Fibroblast of peridontal ligament (primary cell): Measurements from ENCODE around the gene DLG2.
A peak's percentile ranks its signal among the peaks of the same experiment; 100 is the strongest.

Experiments
- DNase-seq: peaks from one replicate; pipeline ENCODE4 v3.0.0-alpha.2; 2010; ENCODE audit errors: extremely low read depth

DLG2 gene

DNA sequence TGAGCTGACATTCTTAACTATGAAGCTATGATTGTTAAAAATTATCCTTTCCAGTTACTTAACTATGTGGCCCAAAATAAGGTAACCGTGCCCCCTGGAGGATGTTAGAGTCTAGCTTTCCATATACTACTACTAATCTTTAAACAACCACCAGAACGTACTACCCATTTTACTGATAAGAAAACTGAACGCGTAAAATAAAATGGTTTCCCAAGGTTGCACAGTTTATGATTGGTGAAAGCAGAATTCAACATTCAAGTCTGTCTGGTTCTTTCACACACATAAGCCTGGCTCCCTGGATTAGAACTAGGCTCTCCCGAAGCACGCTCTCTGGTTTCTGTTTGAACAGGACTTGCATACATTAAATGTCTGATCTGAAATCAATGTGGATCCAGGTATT lies 1903.1 kb downstream of the DLG2 start:
- DNase-seq = peak; percentile 75

DNA sequence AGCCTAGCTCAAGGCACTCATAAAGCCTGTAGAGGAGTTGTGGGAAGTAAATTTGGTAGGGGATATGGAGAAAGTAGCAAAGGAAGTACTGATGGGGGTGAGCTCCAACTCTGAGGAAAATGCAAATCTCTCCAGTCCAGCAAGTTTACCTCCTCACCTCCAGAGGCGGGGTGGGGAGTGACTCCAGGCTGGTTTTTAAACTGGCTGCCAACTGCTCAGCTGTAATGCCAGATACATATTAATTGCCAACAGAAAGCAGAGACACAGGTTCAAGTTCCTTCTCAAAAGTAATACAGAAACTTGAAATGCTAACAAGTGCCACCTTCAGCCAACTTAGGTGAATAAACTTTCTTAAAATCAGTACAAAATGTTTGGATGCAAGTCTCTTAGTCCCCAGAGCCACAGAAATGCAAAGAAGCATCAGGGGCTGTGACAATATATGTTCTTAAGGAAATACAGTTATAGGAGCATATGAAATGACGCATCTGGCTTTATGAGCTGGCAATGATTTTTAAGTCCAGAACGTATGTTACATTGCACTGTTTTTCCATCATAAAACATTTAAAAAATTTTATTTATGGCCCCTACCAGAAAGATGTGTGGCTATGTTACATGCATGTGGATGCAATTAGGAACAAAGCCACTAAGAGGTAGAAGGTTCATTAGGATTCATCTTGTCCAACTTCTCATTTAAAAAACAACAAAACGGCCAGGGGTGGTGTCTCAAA lies 1904.6 kb downstream of the DLG2 start:
- no peak for DNase-seq

DNA sequence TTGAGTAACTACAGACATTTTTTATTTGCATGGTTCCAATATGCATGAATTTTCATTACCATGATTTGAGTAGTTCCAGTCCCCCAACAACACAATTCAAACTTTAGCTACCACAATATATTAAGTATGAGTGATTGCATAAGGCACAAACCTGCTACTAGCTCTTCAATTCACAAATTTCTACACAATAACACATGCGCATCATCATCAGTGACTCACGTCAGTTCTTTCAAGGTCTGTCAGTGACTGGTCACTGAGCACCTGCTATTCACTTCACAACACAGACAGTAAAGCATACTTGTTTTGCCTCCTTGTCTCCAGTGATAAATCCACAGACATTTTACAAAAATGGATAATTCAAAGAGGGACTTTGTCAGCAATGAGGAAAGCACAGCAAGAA lies 1905.9 kb downstream of the DLG2 start:
- DNase-seq = no peak

DNA sequence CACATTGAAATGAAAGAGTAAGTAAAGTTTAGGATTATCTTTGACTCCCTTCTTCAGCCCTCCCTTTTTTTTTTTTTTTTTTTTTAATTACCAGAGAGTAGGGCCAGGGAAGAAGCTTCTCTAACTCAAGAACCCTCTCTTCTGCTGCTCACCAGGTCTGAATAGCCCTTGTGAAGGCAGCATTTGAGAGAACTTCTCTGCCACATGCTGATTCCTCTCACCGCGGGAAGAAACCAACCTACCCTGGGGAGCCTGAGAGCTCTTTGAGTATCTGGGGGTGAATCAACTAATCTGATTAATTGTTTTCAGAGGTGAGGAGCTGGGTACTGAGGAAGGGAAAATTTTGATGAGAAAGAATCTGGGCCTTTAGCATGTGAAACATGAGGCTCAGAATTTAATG lies 1906.5 kb downstream of the DLG2 start:
- DNase-seq = no peak

DNA sequence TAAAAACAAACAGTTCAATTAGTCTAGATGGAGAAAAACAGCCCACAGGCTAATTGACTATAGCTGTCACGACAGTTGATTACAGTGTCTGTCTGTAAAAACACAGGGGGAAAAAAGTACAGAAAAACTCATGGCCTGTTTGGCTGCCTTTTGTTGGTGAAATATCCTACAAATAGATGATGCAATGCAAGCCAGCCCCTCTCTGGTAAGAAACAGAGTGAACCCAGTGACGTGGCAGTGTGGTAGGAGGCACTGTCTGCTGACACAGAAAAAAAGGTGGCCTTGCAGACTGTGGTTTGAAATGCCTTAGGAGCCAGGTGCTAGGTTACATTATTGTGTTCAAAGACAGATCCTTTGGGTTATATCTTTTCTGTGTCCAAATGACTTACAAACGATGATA lies 1909.6 kb downstream of the DLG2 start:
- DNase-seq = no peak

- no peak for DNase-seq
Measured at GRCh38 chr11:83715927-83716535, 1911.1 kb downstream of the DLG2 start.

GRCh38 chr11:83713708-83714107 lies 1913.4 kb downstream of the DLG2 start:
- no peak for DNase-seq

DNA sequence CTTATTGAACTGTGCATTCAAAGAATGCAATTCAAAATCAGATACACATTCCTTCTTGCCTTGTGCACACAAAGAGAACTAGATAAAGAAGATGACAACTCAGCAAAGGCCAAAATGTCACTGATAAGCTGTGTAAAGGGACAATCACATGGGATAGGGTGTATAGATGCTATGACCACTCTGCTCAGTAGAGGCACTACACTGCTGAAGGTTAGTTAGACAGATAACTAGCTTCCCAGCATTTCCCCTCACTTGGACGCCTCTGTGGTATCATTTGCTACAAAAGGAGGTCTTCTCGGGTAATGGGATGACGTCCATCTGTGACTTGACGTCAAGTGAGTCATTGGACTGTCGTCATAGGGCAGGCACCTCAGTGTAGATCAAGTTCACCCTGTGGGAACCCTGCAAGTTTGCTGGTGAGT lies 1916.0 kb downstream of the DLG2 start:
- no peak for DNase-seq

DNA sequence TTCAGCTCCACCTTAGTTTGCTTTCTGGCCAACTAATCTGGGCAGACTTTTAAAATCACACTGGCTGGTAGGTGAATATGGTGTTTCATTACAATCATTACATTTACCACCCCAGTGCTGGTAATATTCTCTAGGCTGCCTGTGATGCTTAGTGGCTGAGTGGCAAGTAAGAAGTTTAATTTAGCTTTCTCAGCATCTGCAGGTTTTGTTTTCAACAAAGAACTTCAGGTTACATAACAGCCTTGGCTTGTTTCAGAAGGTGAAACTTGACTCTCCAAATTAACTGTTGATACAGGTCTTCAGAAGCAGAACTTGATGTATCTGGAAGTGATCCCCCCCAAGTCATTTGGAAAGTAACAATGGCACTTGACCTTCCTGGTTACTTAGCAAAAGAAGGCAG lies 1917.7 kb downstream of the DLG2 start:
- no peak for DNase-seq

GRCh38 chr11:83706566-83706965 lies 1920.6 kb downstream of the DLG2 start:
- DNase-seq = no peak

GRCh38 chr11:83702796-83703195 lies 1924.3 kb downstream of the DLG2 start:
- DNase-seq = no peak

GRCh38 chr11:83697518-83697917 lies 1929.6 kb downstream of the DLG2 start:
- DNase-seq = no peak

- DNase-seq = no peak
Measured at GRCh38 chr11:83695046-83695445, 1932.1 kb downstream of the DLG2 start.

- DNase-seq = peak; percentile 7
Measured at GRCh38 chr11:83694191-83694910, 1932.8 kb downstream of the DLG2 start.

DNA sequence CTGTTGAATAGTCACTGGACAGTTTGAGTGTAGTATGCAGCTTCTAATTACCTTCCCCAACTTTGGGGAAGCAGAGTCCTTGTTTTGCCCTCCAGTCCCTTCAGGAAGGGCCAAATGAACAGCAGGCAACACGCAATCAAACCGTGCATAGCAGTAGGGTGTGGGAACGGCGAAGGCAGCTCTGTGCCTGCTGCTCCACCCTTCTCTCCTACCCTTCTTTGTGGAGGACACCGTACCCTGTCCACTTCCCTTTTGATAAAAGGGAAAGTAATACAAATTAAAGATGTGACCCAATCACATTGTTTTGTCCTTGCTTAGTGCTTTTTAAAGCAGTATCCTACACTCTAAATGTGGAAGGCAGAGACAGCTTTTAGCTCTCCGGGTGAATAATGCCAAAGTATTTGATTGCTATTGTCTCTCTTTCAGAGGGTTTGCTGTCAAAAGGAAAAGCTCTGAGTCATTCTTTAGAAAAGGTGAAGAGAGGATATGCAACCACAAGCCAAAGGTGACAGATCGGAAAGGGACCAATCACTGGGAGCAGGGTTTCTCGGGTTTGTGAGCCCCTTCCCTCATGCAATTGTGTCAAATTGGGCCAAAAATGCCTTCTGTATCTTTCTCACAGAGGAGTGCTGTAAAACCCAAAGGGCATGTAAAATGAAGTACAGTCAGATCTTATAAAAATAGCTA lies 1933.7 kb downstream of the DLG2 start:
- no peak for DNase-seq

DNA sequence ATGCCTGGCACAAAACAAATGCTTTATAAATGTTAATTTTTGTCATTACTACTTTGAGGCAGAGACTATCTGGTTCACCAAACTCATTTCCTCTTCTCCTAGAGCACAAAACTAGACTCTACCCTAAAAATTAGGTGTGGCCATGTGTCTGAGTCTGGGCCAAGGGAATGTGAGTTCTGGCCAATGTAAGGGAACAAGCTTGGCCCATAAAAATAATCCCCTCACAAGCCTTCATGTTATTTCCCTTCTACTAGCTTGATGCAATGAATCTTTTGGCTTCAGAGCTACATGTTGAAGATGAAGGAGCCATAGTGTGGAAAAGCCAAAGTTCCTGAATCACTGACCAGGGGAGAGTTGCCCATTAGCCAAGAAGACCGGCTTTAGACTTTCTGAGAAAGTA lies 1934.5 kb downstream of the DLG2 start:
- DNase-seq = no peak

GRCh38 chr11:83691451-83691950 lies 1935.6 kb downstream of the DLG2 start:
- no peak for DNase-seq

GRCh38 chr11:83689144-83689780 lies 1937.9 kb downstream of the DLG2 start:
- DNase-seq = no peak

GRCh38 chr11:83687787-83688186 lies 1939.4 kb downstream of the DLG2 start:
- DNase-seq = no peak

DNA sequence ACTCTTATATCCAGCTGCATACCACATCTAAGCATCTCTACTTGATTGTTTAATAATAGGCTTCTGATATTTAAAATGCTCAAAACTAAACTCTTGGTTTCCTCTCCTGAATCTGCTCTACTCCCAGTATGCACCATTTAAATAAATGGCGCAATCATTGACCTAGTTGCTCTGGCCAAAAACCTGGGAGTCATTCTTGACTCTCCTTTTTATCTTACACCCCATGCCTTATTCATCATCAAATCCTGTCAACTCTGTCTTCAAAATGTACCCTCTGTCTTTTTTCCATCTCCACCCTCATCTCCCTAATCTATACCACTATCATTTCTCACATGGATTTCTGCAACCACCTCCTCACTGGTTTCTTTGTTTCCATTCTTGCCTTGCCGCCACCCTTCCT lies 1941.4 kb downstream of the DLG2 start:
- DNase-seq = no peak

DNA sequence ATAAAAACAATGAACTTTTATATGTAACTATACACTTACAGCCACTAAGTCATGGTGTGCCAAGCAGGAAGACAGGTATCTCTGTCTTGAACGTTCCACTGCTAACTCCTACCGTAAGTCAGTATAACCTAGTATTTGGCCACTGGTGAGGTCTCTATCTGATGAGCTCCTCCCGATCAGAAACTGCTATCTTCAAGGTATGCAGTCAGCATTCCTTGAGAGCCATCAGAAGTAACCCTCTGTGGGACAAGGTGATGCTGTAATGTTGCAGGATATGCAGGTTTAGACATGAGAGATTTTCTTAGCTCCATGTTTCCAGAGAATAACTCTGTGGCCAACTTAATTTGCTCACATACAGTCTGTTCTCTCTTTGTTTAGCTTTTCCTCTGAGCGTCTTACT lies 1943.1 kb downstream of the DLG2 start:
- no peak for DNase-seq

DNA sequence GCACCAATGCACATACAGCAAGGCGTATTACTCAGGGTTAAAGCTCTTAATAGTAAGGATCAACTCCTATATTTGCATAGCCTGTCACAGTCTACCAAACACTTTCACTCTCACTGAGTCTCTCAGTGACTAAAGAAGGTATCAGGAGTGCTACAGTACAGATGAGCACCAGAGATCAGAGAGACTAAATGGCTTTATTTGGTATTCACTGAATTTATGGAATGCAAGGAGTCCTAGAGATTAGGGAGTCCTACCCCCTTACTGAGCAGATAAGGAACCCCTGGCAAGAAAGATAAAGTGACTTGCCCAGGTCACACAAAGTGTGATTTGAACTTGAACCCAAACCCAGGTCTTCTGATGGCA lies 1944.6 kb downstream of the DLG2 start:
- no peak for DNase-seq
